Stimulated activated CD8-positive, alpha-beta memory T cell treated with anti-CD3 and anti-CD28 coated beads, Interleukin-15, amount 100 ng/mL, for 1 hour (primary cell): ENCODE results near the gene CCDC144A.
"Not testable (repeated sequence)": the region's sequence is repeated elsewhere in the genome, so short reads cannot be mapped to it uniquely, and the experiment has no call there.

Experiments
- DNase-seq: peaks from one replicate; pipeline ENCODE4 v3.0.0-alpha.2; 2020; ENCODE audit warnings: low read depth

Gene CCDC144A

GRCh38 chr17:16751224-16751923 is 61.3 kb downstream of the CCDC144A start:
- not testable (repeated sequence) for DNase-seq

DNA sequence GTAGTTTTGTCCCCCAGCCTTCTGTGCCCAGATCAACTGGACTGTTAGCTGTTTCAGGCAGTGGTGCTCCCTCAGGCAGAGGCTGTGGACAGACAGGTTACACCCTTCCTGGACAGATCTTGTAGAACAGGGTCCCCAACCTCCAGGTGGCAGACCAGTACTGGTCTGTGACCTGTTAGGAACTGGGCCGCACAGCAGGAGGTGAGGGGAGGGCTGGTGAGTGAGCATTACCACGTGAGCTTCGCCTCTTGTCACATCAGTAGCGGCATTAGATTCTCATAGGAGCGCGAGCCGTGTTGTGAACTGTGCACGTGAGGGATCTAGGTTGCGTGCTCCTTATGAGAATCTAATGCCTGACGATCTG is 61.9 kb downstream of the CCDC144A start:
- not testable (repeated sequence) for DNase-seq

DNA sequence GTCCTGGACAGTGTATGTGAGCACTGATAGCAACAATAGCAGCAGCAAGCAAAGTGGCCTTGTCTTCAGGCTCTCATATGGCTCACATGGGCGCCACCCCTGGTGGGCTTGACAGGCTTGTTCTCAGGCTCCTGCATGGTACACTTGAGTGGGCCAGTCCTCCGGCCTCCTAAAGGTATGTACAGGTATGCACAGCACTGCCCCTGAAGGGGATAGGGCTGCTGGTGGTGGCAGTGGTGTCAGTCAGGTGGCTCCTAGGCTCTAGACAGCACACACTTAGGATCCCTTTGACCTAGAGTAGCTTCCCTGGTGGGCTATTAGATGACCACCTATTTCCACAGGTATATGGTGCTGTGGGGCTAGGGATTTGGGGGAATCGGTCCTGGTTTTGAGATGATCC is 67.5 kb downstream of the CCDC144A start:
- DNase-seq: not testable (repeated sequence)

- not testable (repeated sequence) for DNase-seq
Observed at GRCh38 chr17:16758177-16758576, 68.1 kb downstream of the CCDC144A start.

DNA sequence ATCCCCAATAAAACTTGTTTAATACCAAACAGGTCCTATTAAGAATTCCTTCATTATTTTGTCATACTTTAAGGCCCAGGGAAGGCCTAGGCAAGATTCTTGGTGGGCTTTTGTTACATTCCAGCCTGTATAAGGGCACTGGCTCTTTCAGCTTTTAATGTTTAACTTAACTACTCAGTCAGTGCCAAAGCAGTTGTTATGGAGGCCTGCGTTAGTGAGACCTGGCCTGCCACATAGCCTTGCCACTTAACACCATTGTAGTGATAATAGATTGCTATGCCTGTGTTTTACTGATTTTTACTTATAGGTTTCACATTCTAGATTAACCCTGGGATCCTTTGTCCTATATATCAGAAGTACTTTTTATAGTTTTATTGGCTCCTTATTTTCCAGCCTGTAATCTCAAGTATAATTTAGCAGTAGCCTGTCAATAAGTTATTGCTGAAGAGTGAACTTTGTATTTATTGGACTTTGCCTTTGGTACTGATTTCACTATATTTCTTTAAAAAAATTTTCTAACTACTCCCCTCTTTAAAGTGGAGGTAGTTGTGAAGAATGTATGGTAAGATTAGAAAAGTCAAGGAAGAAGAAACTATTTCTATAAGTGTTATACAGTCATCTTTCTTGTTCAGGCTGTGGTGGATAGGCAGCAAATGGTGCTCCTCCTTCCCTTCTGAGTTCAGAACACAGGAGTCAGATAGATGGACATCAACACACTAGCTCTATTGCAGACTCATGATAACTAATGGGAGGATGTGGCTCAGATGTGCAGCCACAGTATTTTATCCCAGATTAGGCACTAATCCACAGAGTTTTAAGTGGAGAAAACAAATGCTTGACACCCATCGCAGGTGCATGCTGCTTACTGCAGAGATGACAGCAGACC is 78.5 kb downstream of the CCDC144A start:
- DNase-seq: not testable (repeated sequence)

DNA sequence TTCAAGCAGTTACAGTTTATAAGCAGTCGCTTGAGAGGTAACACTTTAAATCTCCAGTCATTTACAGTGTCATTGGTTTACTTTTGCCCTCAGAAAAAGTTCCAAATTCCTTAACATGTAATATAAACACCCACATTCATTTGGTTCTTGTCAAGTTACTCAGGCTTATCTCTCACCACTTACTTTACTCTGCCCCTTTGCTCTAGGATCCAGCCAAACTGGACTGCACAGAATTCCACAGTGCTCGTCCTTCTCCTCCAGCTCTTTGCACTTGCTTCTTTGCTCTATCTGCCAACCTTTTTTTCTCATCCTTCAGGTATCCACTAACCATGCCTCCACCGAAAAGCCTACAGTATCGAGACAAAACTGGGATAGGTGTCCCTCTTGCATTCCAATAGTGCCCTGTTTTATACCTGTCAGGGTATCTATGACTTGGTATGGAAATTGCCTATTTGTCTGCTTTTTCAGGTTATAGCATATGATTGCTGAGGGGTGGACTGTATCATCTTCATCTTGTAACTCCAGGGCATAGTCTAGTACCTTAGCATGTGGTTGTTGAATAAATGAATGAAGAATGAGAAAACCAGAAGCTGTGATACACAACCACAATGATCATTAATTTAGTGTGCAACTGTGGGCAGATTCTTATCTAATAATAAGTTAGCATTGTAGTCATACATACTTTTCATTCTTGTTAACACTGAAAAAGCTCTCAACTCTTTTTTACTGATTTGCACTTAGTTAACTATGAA is 82.5 kb downstream of the CCDC144A start:
- not testable (repeated sequence) for DNase-seq

- not testable (repeated sequence) for DNase-seq
Observed at GRCh38 chr17:16773146-16773522, 83.1 kb downstream of the CCDC144A start.

GRCh38 chr17:16787851-16788250 is 97.8 kb downstream of the CCDC144A start:
- DNase-seq: not testable (repeated sequence)

DNA sequence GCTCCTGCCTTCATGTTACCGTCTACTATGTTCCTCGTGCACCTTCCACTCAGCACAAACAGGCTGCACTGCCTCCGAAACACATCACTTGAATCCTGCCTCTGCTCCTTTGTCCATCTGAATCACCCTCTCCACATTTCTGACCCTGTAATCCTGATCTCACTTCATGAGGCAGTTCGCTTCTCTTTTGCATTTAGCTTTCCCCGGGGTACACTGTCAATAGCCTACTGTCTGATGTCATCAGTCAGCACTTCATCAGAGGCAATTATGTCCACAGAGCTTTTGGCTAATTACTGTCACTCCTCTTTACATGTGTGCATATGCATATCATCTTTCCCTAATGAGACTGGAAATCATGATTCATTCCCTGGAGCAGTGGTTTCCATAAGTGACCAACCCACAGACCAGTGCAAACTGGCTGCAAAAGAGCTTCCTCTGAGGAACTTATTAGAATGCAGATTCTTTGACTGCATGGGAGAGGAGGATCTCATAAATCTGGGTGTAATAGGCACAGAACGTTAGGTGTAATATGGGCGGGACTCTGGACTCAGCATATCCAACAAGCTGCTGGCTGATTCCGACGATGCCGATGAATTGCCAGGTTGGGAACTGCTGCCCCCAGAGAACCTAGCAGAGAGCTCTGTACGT is 99.0 kb downstream of the CCDC144A start:
- not testable (repeated sequence) for DNase-seq

GRCh38 chr17:16789622-16790021 is 99.6 kb downstream of the CCDC144A start:
- not testable (repeated sequence) for DNase-seq

GRCh38 chr17:16790313-16790871 is 100.4 kb downstream of the CCDC144A start:
- DNase-seq: not testable (repeated sequence)

DNA sequence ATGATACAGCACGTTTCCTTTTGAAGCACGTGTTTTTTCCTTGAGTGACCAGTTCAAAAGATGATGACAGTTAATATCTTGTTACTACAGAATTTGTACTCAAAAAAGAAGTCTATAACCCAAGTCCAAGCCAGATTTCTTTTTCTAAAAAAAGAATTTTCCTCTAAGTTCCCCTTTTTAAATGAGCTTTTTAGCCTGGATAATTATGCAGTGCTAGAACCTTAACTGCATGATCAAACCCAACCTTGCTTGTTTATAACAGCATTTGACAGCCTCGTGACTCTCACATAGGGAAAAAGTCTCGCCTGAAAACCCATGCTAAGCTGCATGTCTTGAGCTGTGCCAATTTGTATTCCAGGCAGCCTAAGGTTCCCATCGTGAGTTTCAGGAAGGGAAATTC is 104.2 kb downstream of the CCDC144A start:
- DNase-seq: not testable (repeated sequence)

DNA sequence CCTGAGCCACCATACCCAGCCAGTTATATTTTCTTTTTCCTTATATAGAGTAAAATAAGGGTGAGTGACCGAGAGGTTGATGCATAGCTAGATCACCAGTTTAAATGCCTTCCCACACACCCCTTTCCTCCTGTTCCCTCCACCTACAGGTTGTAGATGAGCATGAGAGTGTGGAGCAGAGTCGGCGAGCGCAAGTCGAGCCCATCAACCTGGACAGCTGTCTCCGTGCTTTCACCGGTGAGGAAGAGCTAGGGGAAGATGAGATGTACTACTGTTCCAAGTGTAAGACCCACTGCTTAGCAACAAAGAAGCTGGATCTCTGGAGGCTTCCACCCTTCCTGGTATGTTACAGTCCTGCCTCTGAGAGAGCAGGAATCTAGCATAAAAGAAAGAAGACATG is 105.9 kb downstream of the CCDC144A start:
- not testable (repeated sequence) for DNase-seq

DNA sequence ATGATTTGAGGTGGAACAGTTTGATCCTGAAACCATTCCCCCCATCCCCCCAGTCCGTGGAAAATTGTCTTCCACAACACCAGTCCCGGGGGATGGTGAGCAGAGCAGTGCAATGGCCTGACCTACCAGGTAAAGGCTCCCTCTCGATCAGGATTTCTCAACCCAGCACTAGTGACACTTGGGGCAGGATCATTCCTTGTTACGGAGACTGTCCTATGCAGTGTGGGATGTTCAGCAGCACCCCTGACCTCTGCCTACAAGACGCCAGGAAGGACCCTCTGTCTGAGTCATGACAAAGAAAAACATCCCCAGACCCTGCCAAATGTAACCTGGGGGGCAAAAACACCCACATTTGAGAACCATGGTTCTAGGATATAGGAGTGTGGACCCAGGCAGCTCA is 114.8 kb downstream of the CCDC144A start:
- DNase-seq: not testable (repeated sequence)

DNA sequence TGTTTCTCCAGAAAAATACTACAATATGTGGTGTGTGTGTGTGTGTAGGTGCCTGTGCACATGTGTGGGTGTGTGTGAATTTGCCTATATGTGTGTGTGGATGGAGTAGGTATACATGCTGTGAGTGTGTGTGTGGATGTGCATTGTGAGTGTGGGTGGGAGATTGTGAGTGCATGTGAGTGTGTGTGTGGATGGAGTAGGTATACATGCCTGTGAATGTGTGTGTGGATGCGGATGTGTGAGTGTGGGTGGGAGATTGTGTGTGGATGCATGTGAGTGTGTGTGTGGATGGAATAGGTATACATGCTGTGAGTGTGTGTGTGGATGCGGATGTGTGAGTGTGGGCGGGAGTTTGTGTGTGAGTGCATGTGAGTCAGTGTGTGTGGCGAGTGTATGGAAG is 116.6 kb downstream of the CCDC144A start:
- not testable (repeated sequence) for DNase-seq

- DNase-seq: not testable (repeated sequence)
Observed at GRCh38 chr17:16807620-16808019, 117.6 kb downstream of the CCDC144A start.

DNA sequence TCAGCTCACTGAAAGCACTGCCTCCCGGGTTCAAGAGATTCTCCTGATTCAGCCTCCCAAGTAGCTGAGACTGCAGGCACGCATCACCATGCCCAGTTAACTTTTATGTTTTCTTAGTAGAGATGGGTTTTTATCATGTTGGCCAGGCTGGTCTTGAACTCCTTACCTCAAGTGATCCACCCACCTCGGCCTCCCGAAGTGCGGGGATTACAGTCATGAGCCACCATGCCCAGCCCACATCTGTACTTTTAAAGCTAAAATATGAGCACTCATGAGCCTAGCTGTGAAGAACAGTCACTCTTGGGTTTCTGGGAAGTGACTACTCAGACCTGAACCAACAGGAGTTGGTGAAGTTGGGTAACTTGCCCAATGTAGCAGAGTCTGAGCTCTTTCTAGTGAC is 120.2 kb downstream of the CCDC144A start:
- DNase-seq: not testable (repeated sequence)

DNA sequence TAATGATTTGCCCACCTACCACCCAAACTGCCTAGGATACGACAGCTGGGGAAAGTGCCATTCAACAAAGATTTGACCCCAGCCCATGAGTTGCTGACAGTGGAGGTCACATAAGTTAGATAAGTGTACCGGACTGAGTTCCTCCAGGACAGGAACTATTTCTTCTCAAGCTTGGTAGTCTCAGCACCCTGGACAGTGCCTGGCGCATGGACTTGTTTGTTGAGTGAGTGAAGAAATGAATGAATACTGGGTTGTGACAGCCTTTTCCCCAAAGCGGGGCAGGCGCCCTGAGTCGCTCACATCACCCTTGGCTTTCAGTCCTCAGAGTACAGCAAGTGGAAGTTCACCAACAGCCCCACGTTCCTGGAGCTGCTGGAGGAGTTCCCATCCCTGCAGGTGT is 122.1 kb downstream of the CCDC144A start:
- not testable (repeated sequence) for DNase-seq

DNA sequence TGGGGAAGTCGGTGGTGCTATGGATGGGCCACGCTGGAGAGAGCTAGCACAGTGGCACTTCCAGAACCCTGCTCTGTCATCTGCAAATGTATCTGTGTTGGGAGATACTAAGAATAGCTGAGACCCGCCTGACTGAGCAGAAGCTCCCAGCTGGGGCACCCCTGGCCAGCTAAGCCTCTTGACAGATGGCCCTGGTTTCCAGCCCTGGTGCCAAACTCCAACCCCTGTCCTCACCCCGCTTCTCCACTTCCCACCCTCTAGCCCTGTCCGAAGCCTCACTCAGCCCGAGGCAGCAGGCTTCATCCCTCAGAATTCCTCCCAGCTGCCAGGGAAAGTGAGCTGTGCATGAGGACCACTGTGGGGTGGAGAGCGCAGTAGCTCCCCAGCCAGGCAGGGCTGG is 124.4 kb downstream of the CCDC144A start:
- no peak for DNase-seq

GRCh38 chr17:16817201-16817600 is 127.2 kb downstream of the CCDC144A start:
- no peak for DNase-seq

DNA sequence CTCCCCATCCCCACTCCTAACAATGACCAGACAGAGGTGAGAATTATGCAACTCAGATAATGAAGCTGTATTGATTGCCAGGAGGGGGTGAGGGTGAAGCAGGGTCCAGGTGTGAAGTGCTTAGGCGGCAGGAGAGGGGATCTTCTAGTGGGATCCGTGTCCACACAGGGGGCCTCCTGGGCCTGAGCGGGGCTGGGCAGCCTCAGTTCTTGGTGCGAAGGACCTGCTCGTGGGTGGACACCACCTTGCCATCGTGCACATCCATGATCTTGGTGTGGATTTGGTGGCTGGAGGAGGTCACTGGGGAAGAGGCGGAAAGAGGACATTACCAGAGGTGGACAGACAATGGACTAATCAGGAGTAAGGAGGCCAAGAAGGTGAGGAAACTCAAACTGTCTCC is 127.9 kb downstream of the CCDC144A start:
- DNase-seq: not testable (repeated sequence)

- DNase-seq: no peak
Observed at GRCh38 chr17:16818340-16818739, 128.3 kb downstream of the CCDC144A start.
